GM08714 (cell line): Measurements from ENCODE around the gene KLF4.
A peak's percentile ranks its signal among the peaks of the same experiment; 100 is the strongest.

Experiments used
- H3K4me3 ChIP-seq: fragments of 200-500 bp; sonication (Bioruptor generic); 2 replicates; pipeline ENCODE4 v1.5.1; 2014; ENCODE audit warnings: mild to moderate bottlenecking, low read length, inconsistent platforms
- ZNF274 ChIP-seq: IDR thresholded peaks from 2 replicates; pipeline ENCODE4 v1.6.1; 2012; ENCODE audit warnings: mild to moderate bottlenecking, low read depth, low read length

The KLF4 gene

GRCh38 chr9:107478805-107479204 lies 10.8 kb downstream of the KLF4 start:
- no peak overlapping the region for H3K4me3 ChIP-seq
- TF ChIP-seq ZNF274, result no peak

GRCh38 chr9:107474124-107474523 lies 15.4 kb downstream of the KLF4 start:
- no peak overlapping the region for H3K4me3 ChIP-seq
- TF ChIP-seq ZNF274, result no peak

GRCh38 chr9:107472581-107473340 lies 16.8 kb downstream of the KLF4 start:
- no peak for TF ChIP-seq ZNF274
- H3K4me3 ChIP-seq, result no peak overlapping the region

GRCh38 chr9:107471552-107471951 lies 18.0 kb downstream of the KLF4 start:
- no peak overlapping the region for H3K4me3 ChIP-seq
- no peak for TF ChIP-seq ZNF274

- TF ChIP-seq ZNF274, result no peak
- H3K4me3 ChIP-seq, result no peak overlapping the region
These were observed 22.2 kb downstream of the KLF4 start for GRCh38 chr9:107467416-107467815.

- no peak for TF ChIP-seq ZNF274
- no peak overlapping the region for H3K4me3 ChIP-seq
These were observed 22.7 kb downstream of the KLF4 start for GRCh38 chr9:107466826-107467225.

GRCh38 chr9:107465467-107466451 lies 23.8 kb downstream of the KLF4 start:
- TF ChIP-seq ZNF274, result no peak
- H3K4me3 ChIP-seq, result peak overlapping the region; percentile 7; the same call in 1 of the 2 replicates

GRCh38 chr9:107464516-107464915 lies 25.1 kb downstream of the KLF4 start:
- TF ChIP-seq ZNF274, result no peak

GRCh38 chr9:107462691-107463090 lies 26.9 kb downstream of the KLF4 start:
- no peak overlapping the region for H3K4me3 ChIP-seq
- no peak for TF ChIP-seq ZNF274

More at GRCh38 chr9:107464516-107464915, 25.1 kb downstream of the KLF4 start:
- no peak overlapping the region for H3K4me3 ChIP-seq

- TF ChIP-seq ZNF274, result no peak
- H3K4me3 ChIP-seq, result no peak overlapping the region
These were observed 29.2 kb downstream of the KLF4 start for GRCh38 chr9:107460153-107461023.

GRCh38 chr9:107455425-107456135 lies 34.0 kb downstream of the KLF4 start:
- no peak for TF ChIP-seq ZNF274
- H3K4me3 ChIP-seq, result no peak overlapping the region

- no peak for TF ChIP-seq ZNF274
- no peak overlapping the region for H3K4me3 ChIP-seq
These were observed 36.1 kb downstream of the KLF4 start for GRCh38 chr9:107453479-107453878.

GRCh38 chr9:107447834-107448233 lies 41.7 kb downstream of the KLF4 start:
- H3K4me3 ChIP-seq, result no peak overlapping the region
- TF ChIP-seq ZNF274, result no peak
